Activated naive CD8-positive, alpha-beta T cell (primary cell): ENCODE results near the gene MRPL24.
A peak's percentile ranks its signal among the peaks of the same experiment; 100 is the strongest.

ENCODE experiments used
- H3K27ac Mint-ChIP-seq: one replicate; pipeline ENCODE4 v1.8.0; 2021; ENCODE audit warnings: mixed read lengths
- H3K27me3 Mint-ChIP-seq: one replicate; pipeline ENCODE4 v1.8.0; 2021; ENCODE audit warnings: mixed read lengths
- H3K36me3 Mint-ChIP-seq: one replicate; pipeline ENCODE4 v1.8.0; 2021; ENCODE audit warnings: mixed read lengths
- H3K4me1 Mint-ChIP-seq: one replicate; pipeline ENCODE4 v1.8.0; 2021; ENCODE audit warnings: low read depth, mixed read lengths
- H3K4me3 Mint-ChIP-seq: one replicate; pipeline ENCODE4 v1.8.0; 2021; ENCODE audit warnings: mild to moderate bottlenecking, mixed read lengths
- H3K9me3 Mint-ChIP-seq: one replicate; pipeline ENCODE4 v1.8.0; 2021; ENCODE audit warnings: low read depth, mixed read lengths

Gene MRPL24

DNA sequence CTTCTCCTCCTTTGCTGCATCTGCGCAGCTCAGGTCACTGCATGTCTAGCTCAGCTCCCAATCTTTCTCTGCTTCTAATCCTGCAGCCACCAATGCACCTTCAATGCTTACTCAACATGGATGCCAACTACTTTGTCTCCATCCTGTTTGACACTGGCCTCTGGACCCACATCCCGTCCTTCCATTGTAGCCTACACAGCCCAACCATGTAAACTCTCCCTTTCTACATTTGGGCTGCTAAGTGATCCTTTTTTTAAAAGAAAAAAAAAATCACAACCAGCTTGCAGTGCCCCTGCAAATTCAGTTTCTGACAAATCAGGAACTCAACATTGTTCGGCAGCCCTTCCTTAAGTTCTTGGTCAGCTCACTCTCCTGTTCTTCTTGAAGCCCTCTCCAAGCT is 26.1 kb downstream of the MRPL24 start:
- Mint-ChIP-seq H3K36me3 (peaks cover 10% of the 10 kb centered on the region), H3K27ac (no peak overlapping the region), H3K4me3 (no peak overlapping the region), H3K9me3 (no peaks in the 10 kb centered on the region), H3K4me1 (peaks cover under 1% of the 10 kb centered on the region), H3K27me3 (no peaks in the 10 kb centered on the region)

DNA sequence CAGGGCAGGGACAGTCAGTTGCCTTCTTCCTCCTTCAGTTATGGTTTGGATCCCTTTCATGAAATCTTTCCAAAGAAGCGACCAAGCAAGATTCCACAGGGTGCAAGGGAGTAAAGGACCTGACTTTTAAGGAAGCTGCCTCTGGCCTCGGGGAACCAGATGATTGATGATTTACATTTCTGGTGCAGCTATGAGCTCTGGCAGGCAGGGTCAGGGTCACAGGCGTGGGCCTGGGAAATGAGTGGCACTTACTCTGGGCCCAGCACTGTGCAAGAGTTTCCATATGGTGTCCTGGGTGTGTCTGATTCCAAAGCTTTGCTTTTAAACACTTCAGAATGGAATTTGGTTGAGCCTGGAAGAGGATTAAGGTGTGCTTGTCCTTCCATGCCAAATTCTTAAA is 28.3 kb downstream of the MRPL24 start:
- H3K27ac Mint-ChIP-seq, result no peak overlapping the region
- peaks cover under 1% of the 10 kb centered on the region for H3K4me1 Mint-ChIP-seq
- H3K9me3 Mint-ChIP-seq, result no peaks in the 10 kb centered on the region
- peaks cover 10% of the 10 kb centered on the region for H3K36me3 Mint-ChIP-seq
- no peaks in the 10 kb centered on the region for H3K27me3 Mint-ChIP-seq
- no peak overlapping the region for H3K4me3 Mint-ChIP-seq

DNA sequence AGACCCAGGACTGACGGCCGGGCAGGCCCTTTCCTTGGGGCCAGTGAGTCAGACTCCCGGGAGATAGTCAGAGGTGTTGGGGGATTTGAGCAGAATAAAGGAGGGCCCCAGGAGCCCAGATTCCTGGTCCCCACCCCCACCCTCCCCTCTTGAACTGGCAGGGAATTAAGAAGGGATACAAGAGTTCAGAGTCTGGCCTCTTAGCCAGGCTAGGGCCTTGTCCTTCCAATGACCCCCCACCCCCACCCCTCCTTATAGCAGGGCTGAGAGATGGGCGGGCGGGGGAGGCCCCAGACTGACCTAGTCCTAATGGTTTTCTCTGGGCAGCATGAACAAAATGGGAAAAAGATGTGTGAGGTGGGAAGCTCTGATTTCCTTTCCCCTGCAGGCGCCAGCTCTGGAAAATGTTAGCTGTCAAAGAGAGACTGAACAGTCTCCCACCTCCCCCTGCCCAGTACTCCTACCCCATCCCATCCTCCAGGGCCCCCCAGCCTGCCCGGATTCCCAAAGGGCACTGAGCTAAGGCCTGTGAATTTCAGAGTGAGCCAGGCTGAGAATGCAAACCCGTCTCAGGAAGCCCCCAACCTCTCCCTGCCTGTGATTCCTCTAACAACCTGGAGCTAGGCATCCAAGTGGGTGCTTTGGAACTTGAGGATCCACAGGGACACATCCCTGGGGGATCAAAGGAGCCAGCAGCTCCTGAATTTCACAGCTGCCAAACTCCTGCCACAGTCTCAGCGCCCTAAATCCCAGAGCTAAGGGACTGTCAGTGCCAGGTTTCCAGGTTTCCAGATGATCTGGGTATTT is 29.7 kb downstream of the MRPL24 start:
- Mint-ChIP-seq H3K4me1 (peaks cover 10% of the 10 kb centered on the region), H3K36me3 (peaks cover 10% of the 10 kb centered on the region), H3K27me3 (no peaks in the 10 kb centered on the region), H3K4me3 (no peak overlapping the region), H3K27ac (no peak overlapping the region), H3K9me3 (no peaks in the 10 kb centered on the region)

DNA sequence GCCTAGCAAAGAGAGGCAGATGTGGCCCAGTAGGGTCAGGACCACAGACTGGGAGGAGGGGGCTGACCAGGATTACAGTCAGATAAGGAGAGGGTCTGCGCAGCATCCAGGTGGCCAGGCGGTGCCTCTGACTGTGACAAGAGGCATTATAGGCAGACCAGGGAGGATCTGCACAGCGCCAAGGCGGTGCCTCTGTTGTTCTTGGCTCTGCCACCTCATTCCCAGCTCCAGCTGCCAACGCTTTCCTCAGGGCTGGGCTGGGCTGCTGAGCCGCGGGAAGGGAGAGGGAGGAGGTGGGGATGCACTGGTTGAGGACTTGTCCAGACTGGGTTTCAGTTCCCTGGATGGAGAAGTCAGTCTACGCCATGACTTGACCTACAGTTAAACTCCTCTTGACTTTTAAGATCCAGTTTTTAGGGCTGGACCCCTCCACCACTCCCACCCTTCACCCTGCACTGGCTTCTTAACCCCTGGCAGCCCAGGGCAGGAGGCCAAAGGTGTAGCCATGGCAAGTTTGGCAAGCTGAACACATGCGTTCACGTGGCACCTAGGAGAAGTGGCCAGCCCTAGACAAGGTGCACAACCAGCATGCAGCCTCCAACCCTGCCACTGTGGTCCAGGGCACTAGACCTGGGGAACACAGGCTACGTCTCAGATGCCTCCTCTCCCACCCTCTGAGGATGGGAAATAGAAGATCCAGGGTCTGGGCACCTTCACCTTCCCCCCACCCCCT is 31.0 kb downstream of the MRPL24 start:
- H3K9me3 Mint-ChIP-seq, result no peaks in the 10 kb centered on the region
- no peak overlapping the region for H3K4me3 Mint-ChIP-seq
- H3K36me3 Mint-ChIP-seq, result peaks cover 3% of the 10 kb centered on the region
- H3K4me1 Mint-ChIP-seq, result peaks cover 20% of the 10 kb centered on the region
- no peak overlapping the region for H3K27ac Mint-ChIP-seq
- no peaks in the 10 kb centered on the region for H3K27me3 Mint-ChIP-seq

DNA sequence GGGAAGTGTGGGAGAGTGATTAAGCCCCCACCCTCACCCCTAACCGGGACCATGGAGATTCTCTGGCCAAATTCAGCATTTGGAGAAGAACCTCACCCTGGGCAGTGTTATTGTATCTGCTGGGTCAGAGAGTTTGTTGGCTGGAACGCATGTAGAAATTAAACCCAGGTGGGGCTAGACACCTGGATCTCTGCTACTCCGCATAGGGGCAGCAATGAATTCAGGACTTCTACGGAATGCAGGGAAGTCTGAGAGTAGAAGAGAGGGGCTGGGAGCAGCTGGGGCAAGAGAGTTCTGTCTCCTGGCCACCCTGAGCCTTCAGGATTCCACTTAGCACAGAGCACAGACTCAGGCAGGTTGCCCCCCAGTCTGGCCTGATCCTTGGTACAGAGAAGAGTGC is 31.9 kb downstream of the MRPL24 start:
- H3K4me1 Mint-ChIP-seq, result peaks cover 25% of the 10 kb centered on the region
- no peaks in the 10 kb centered on the region for H3K9me3 Mint-ChIP-seq
- no peaks in the 10 kb centered on the region for H3K36me3 Mint-ChIP-seq
- H3K27ac Mint-ChIP-seq, result no peak overlapping the region
- H3K4me3 Mint-ChIP-seq, result no peak overlapping the region
- H3K27me3 Mint-ChIP-seq, result no peaks in the 10 kb centered on the region

DNA sequence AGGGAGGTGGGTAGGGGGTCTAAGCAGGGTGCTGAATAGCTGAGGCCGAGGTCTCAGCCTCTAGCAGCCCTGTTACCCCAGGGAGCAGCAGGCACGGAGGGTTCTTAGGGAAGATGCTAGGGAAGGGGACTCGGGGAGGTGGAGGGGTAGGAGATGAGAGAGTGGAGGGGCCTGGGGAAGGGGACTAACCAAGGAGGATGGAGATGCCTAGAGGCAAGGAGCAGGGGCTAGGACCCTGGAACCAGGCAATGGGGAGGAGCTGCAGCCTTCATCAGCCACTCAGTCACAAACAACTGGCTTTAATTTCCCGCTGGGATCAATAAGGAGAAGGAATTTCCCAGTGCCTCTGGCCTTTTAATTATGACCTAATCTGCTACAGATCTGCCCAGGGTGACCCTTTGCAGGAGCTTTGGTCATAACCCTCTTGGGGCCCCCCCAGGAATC is 32.6 kb downstream of the MRPL24 start:
- Mint-ChIP-seq H3K27ac (peak overlapping the region; percentile 50), H3K27me3 (no peaks in the 10 kb centered on the region), H3K36me3 (no peaks in the 10 kb centered on the region), H3K4me1 (peaks cover 25% of the 10 kb centered on the region), H3K4me3 (no peak overlapping the region), H3K9me3 (no peaks in the 10 kb centered on the region)

DNA sequence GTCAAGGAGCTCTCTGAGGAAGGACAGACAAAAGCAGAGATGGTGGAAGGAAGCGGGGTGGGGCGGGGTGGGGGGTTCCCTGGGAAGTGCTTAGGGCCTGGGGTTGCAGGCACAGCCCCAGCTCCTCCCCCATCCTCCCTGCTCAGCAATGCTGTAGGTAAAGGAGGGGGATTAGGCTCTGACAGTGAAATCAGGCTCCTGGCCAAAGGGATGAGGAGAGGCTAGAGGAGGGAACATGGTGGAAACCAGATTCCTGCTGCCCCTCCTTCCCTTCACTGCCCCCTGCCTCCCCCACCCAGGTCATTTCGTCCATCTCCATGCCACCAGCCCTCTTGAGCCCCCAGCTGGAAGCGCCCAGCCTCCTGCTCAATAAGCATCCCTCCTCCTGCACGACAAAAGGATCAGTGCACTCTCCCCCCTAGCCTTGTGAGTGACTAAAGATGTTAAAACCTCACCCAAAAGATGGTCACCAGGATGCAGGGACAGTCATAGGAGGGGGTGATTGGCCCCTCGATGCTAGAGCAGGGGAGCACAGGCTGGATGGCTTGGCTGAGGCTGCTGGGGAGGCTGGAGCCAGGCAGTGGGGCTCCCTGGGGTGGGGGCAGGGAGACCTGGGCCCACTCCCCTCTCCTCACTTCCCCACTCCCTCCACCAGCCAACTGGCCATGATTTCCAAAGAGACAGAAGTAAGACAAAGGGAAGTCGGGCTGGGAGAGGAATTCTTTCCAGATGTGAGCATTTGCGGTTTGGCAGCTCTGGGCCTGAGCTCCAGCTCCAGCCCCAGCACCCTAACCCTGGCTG is 33.3 kb downstream of the MRPL24 start:
- peak overlapping the region; percentile 59 for H3K4me3 Mint-ChIP-seq
- no peaks in the 10 kb centered on the region for H3K27me3 Mint-ChIP-seq
- H3K9me3 Mint-ChIP-seq, result no peaks in the 10 kb centered on the region
- H3K36me3 Mint-ChIP-seq, result no peaks in the 10 kb centered on the region
- peak overlapping the region; percentile 50 for H3K27ac Mint-ChIP-seq
- peaks cover 25% of the 10 kb centered on the region for H3K4me1 Mint-ChIP-seq

DNA sequence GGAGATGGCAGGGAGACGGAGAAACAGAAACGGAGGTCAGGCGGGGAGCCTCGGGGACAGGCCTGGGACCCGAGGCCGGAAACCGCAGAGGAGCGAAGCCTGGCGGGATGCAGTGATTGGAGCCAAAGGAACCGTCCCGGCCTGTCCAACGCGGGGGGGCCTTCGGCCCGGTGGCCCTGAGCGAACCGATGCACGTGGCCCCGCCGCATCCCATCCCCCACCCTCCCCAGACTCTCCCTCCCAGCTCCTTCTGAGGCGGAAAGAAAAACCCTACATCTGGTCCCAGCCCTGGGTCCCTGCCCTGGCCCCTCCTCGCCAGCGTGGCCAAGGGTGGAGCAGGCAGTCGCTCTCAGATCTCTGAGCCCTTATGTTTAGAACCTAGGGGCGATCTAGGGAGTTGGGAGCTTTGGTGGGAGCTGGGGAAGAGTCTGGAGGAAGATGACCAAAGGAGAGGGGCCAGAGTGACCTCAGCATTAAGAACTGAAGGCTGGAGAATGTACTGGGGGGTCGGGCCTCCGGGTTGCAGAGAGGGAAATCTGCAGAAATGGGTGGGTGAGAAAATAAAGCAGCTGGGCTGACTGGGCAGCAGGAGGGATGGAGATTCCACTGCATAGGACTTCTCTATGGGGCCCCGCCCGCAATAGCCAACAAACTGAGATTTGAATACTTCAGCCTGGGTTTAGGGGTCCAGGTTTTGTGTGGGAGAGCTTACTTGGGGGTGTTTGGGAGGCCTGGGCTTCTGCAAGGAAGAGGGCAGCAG is 34.1 kb downstream of the MRPL24 start:
- Mint-ChIP-seq H3K9me3 (no peaks in the 10 kb centered on the region), H3K4me3 (peak overlapping the region; percentile 82), H3K36me3 (no peaks in the 10 kb centered on the region), H3K27me3 (no peaks in the 10 kb centered on the region), H3K27ac (no peak overlapping the region), H3K4me1 (peaks cover 25% of the 10 kb centered on the region)

DNA sequence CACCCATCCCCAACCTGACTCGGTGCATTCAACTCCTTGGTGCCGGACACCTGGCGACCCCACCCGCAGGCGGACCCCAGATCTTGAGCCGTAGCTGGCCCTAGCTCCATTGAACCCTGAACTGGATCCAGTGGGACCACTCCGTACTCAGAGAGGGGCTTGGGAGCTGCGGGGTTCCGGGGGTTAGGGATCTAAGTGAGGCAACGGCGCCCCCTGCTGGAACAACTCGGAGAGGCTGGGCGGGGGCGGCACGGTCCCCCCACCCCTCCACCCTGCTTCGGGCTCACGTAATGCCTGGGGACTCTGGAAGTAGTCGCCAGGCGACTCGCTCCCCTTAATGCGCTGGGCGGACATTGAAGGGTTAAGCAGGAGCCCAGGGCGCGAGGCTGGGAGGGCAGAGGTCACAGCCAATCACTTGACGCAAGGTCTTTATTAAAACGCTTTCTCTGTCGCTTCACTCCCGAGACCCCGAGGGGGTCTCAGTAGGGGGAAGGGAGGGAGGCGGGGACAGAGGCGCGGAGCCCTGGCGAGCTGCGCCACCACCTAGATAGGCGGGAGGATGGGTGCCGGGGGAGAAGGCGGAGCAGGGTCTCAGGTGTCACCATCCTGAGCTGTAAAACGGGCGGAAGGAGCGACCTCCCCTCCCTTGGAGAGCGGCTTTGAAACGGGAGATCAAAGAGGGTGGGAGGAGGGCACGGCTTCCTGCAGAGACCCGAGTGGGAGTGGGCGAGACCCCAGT is 34.8 kb downstream of the MRPL24 start:
- no peaks in the 10 kb centered on the region for H3K27me3 Mint-ChIP-seq
- H3K4me3 Mint-ChIP-seq, result peak overlapping the region; percentile 82
- H3K36me3 Mint-ChIP-seq, result no peaks in the 10 kb centered on the region
- no peaks in the 10 kb centered on the region for H3K9me3 Mint-ChIP-seq
- peaks cover 28% of the 10 kb centered on the region for H3K4me1 Mint-ChIP-seq
- H3K27ac Mint-ChIP-seq, result peak overlapping the region; percentile 70

DNA sequence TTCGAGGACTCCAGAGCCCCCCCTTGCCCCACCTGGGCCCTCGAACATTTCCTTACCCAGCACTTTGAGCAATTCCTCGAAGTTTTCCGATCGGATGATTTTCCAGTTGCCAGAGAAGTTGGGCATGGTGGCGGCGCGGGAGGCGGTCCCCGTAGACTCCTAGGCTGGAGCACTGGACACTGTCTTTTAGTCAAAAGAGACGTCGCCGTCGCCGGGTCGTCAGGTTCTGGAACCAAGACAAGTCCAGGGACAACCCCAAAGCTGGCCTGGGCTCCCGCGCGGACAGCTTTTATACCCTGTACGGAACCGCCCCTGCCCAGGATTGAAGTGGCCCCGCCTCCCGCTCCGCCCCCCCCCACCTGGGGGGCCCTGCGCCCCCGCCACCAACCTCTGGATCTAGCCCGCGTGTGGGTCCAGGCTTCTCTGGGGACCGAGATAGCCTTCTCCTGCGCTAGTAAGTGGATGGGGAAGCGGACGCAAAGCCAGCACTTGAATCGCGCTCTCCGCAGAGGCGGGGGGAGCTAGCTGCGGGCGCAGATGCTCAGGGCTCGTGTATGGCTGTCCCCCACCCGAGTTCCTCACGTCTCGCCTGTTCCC is 35.5 kb downstream of the MRPL24 start, which contains the start of gene CRABP2:
Gene CRABP2, minus strand, starts transcription at position 263 of the 597 bp plus-strand sequence. Its CDS starts 137 bp downstream, at position 126.
- Mint-ChIP-seq H3K36me3 (no peaks in the 10 kb centered on the region), H3K4me3 (peak within 1 kb of the TSS; percentile 82), H3K27me3 (no peaks in the 10 kb centered on the region), H3K27ac (peak within 1 kb of the TSS; percentile 70), H3K4me1 (peaks cover 32% of the 10 kb centered on the region), H3K9me3 (no peaks in the 10 kb centered on the region)

DNA sequence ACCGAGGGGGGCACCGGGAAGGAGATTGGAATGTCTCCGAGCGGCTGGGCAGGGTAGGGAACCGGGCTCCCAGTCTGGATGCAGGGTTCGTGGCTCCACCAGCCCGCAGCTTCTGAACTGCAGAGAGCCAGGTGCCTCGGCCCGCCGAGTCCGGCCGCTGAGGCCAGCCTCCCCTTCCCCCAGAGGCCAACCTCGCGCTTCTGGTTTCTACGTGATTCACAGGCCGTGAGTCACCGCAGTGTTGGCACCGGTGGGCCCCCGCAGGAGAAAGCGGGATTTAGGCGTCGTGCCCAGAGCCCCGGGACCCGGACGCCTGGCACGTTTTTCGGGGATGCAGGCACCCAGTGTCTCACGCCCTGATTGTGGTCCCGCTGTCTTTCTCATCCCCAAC is 36.0 kb downstream of the MRPL24 start:
- H3K4me1 Mint-ChIP-seq, result peaks cover 32% of the 10 kb centered on the region
- H3K36me3 Mint-ChIP-seq, result no peaks in the 10 kb centered on the region
- no peaks in the 10 kb centered on the region for H3K27me3 Mint-ChIP-seq
- H3K9me3 Mint-ChIP-seq, result no peaks in the 10 kb centered on the region
- peak overlapping the region; percentile 65 for H3K4me3 Mint-ChIP-seq
- H3K27ac Mint-ChIP-seq, result no peak overlapping the region

DNA sequence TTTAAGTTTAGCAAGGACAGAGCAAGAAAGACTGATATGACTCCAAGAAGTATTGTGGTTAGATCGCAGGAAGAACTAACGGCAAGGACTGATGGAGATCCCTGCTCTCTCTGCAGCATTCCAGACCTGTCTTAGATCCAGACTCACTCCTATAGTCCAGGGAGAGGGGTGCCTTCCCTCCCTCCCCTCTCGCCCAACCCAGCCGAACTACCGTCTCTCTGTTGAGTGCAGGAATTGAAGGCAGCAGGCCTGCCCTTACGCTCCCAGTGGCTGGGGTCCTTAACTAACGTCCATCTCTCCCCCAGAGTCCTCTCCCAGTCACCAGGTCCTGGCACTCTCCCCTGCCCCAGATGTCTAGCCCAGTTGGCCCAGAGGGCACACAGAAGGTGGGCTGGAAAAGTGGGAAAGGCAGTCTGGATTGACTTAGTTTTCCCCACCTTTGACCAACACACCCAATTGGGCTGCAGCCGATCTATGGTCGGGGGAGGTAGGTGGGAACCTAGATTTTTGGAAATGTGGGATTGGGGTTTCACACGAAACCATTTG is 36.6 kb downstream of the MRPL24 start:
- H3K27ac Mint-ChIP-seq, result no peak overlapping the region
- H3K36me3 Mint-ChIP-seq, result no peaks in the 10 kb centered on the region
- no peaks in the 10 kb centered on the region for H3K27me3 Mint-ChIP-seq
- peaks cover 32% of the 10 kb centered on the region for H3K4me1 Mint-ChIP-seq
- H3K4me3 Mint-ChIP-seq, result peak overlapping the region; percentile 46
- no peaks in the 10 kb centered on the region for H3K9me3 Mint-ChIP-seq

DNA sequence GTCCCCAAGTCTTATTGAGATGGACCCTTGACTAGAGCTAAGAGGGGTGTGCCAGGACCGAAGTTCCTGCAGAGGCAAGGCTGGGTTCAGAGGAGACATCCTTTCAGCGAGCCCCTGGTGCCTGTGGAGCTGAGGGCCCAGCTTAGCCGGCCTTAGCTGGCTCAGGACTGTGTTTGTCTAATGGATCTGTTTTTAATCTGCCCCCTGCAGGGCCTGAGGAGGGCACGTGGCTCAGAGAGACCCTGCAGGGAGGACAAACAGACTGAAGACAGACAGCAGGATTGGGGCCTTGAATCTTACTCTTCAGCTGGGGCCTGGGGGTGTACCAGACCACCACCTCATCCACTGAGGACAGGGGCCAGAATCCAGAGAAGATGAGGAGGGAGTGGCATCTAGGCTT is 37.1 kb downstream of the MRPL24 start:
- H3K4me1 Mint-ChIP-seq, result peaks cover 32% of the 10 kb centered on the region
- H3K27ac Mint-ChIP-seq, result no peak overlapping the region
- H3K9me3 Mint-ChIP-seq, result no peaks in the 10 kb centered on the region
- peak overlapping the region; percentile 46 for H3K4me3 Mint-ChIP-seq
- peaks cover 1% of the 10 kb centered on the region for H3K27me3 Mint-ChIP-seq
- no peaks in the 10 kb centered on the region for H3K36me3 Mint-ChIP-seq
